K562 (cell line): Measurements from ENCODE around the gene RYR3. TPM values are rescaled to one million over a fixed set of nuclear protein-coding genes. Genes with fewer than 3 reads are reported as not detected.

ENCODE experiments used
- ATAC-seq: fragments of 200-7000 bp; cut with Tn5 transposase; 3 replicates; pipeline ENCODE4 v1.9.1; 2020; ENCODE audit warnings: moderate library complexity
- BruUV-seq: library from RNA; stranded (reverse); fragments of 400-500 nt; replicated peaks from 2 replicates; lab custom pipeline; 2021; lab: Mats Ljungman, UMichigan
- CTCF ChIA-PET: fragments of 300-600 bp; formaldehyde crosslinking; extraction: SDS; loops from one replicate; lab custom pipeline; 2021; ENCODE audit warnings: low intra/inter-chr PET ratio; lab: Yijun Ruan, JAX
- POLR2A ChIA-PET: fragments of 300-600, 350-650 bp; sonication (Branson Sonifier 250); formaldehyde crosslinking; extraction: SDS; loops from one replicate; lab custom pipeline; 2021; ENCODE audit warnings: antibody characterized with exemption, inconsistent platforms; lab: Yijun Ruan, JAX
- DNase-seq, 4 experiments: peaks; one replicate each; pipeline versions ENCODE4 v3.0.0 to v3.0.0-alpha.2; 2011 to 2018; ENCODE audit warnings: low spot score in 3 of 4, mixed read lengths in 3 of 4; ENCODE audit errors: extremely low read depth in 1 of 4
- FAIRE-seq: peaks from 2 replicates; lab custom pipeline; 2011; peaks lifted over from hg19 to GRCh38; lab: Jason Lieb, UNC
- H2AFZ ChIP-seq: 2 replicates; pipeline ENCODE4 v1.6.0; 2011; ENCODE audit warnings: low read depth, low read length, control low read depth, inconsistent platforms
- H3K27ac ChIP-seq: fragments of 200-600 bp; 3 replicates; pipeline ENCODE4 v1.8.0; 2011; ENCODE audit warnings: low read depth, mild to moderate bottlenecking, control low read depth, inconsistent platforms, low read length, moderate library complexity, mixed read lengths; ENCODE audit errors: extremely low read depth
- H3K27me3 ChIP-seq, 2 experiments: fragments of 300-600 bp in 1 of 2; 2 replicates in 1 of 2; 3 replicates in 1 of 2; pipeline versions ENCODE4 v1.6.0 to v1.8.0; 2011; ENCODE audit warnings: inconsistent platforms in 2 of 2, low read length in 2 of 2, mild to moderate bottlenecking in 1 of 2, mixed read lengths in 1 of 2, moderate library complexity in 1 of 2; ENCODE audit not compliant: control insufficient read depth in 2 of 2, insufficient read depth in 2 of 2
- H3K36me3 ChIP-seq: fragments of 300-600 bp; 3 replicates; pipeline ENCODE4 v1.8.0; 2011; ENCODE audit warnings: mild to moderate bottlenecking, low read length, inconsistent platforms; ENCODE audit not compliant: control insufficient read depth, insufficient read depth
- H3K4me1 ChIP-seq, 2 experiments: fragments of 200-600 bp in 1 of 2; replicated peaks in 1 of 2; 2 replicates in 1 of 2; 3 replicates in 1 of 2; pipeline versions ENCODE4 v1.5.1 to v1.8.0; 2011; ENCODE audit warnings: inconsistent platforms in 2 of 2, low read length in 2 of 2, mild to moderate bottlenecking in 1 of 2, mixed read lengths in 1 of 2, moderate library complexity in 1 of 2; ENCODE audit not compliant: control insufficient read depth in 2 of 2, insufficient read depth in 2 of 2
- H3K4me2 ChIP-seq: 2 replicates; pipeline ENCODE4 v1.6.1; 2011; ENCODE audit warnings: low read length, control low read depth, inconsistent platforms, mixed read lengths; ENCODE audit not compliant: insufficient read depth
- H3K4me3 ChIP-seq: fragments of 200-600 bp; sonication (generic), shearing (Covaris generic); 2 replicates; pipeline ENCODE4 v1.5.1; 2016; ENCODE audit warnings: control low read depth, inconsistent platforms
- H3K79me2 ChIP-seq: fragments of 200-600 bp; 3 replicates; pipeline ENCODE4 v1.8.0; 2011; ENCODE audit warnings: low read length, inconsistent platforms; ENCODE audit not compliant: control insufficient read depth, insufficient read depth
- H3K9ac ChIP-seq, 2 experiments: 2 replicates each; pipeline versions ENCODE4 v1.6.0 to v1.6.1; 2011; ENCODE audit warnings: low read depth in 2 of 2, low read length in 2 of 2, control low read depth in 1 of 2, inconsistent platforms in 1 of 2, mild to moderate bottlenecking in 1 of 2, mixed read lengths in 1 of 2; ENCODE audit not compliant: insufficient read depth in 1 of 2
- H3K9me1 ChIP-seq: one replicate; pipeline ENCODE4 v1.6.0; 2011; ENCODE audit warnings: inconsistent platforms, mild to moderate bottlenecking, low read length, moderate library complexity; ENCODE audit not compliant: control insufficient read depth, insufficient read depth
- H3K9me3 ChIP-seq: replicated peaks from 2 replicates; pipeline ENCODE4 v1.5.1; 2011; ENCODE audit warnings: low read depth, low read length, inconsistent platforms; ENCODE audit not compliant: control insufficient read depth, insufficient read depth
- H4K20me1 ChIP-seq: replicated peaks from 2 replicates; pipeline ENCODE4 v1.6.1; 2011; ENCODE audit warnings: low read length, inconsistent platforms, mixed read lengths; ENCODE audit not compliant: control insufficient read depth, insufficient read depth
- BRCA1 ChIP-seq, 2 experiments: fragments of 450-650 bp in 1 of 2; sonication (generic) in 1 of 2; formaldehyde crosslinking in 1 of 2; IDR thresholded peaks; 2 replicates each; pipeline versions ENCODE4 v1.5.0 to v1.6.1; 2017 to 2020; ENCODE audit warnings: mild to moderate bottlenecking in 1 of 2, missing genetic modification reagents in 1 of 2
- CHCHD3 ChIP-seq: fragments of 250-450 bp; sonication (Bioruptor Pico); IDR thresholded peaks from 2 replicates; pipeline ENCODE4 v2.1.2; 2022; ENCODE audit warnings: mild to moderate bottlenecking
- CHD4 ChIP-seq: fragments of 200-600 bp; sonication (generic); IDR thresholded peaks from 3 replicates; pipeline ENCODE4 v1.6.1; 2012; ENCODE audit warnings: low read depth, mild to moderate bottlenecking, mixed read lengths, low read length, inconsistent platforms; ENCODE audit not compliant: insufficient read depth, insufficient replicate concordance, poor library complexity, severe bottlenecking
- DEAF1 ChIP-seq: fragments of 450-650 bp; formaldehyde crosslinking; IDR thresholded peaks from 2 replicates; pipeline ENCODE4 v1.4.0; 2020; ENCODE audit warnings: mild to moderate bottlenecking, moderate library complexity
- GABPB1 ChIP-seq: sonication (generic); formaldehyde crosslinking; IDR thresholded peaks from 2 replicates; pipeline ENCODE4 v1.8.0; 2022; ENCODE audit warnings: mild to moderate bottlenecking, missing genetic modification reagents
- MTA1 ChIP-seq: fragments of 450-650 bp; IDR thresholded peaks from 2 replicates; pipeline ENCODE4 v1.6.1; 2017; ENCODE audit warnings: borderline replicate concordance
- MXI1 ChIP-seq: IDR thresholded peaks from 2 replicates; pipeline ENCODE4 v1.6.1; 2011; ENCODE audit warnings: low read depth, mild to moderate bottlenecking, improper control_type of control experiment, low read length
- ZNF140 ChIP-seq: fragments of 250-450 bp; sonication (Bioruptor Pico); IDR thresholded peaks from 2 replicates; pipeline ENCODE4 v1.8.0; 2021; ENCODE audit warnings: moderate library complexity, mild to moderate bottlenecking, inconsistent platforms
- ZNF280B ChIP-seq: fragments of 250-450 bp; sonication (Bioruptor Pico); IDR thresholded peaks from 2 replicates; pipeline ENCODE4 v1.5.1; 2021; ENCODE audit warnings: mild to moderate bottlenecking
- ZNF518B ChIP-seq: fragments of 250-450 bp; sonication (Bioruptor Pico); IDR thresholded peaks from 2 replicates; pipeline ENCODE4 v1.5.0; 2021; ENCODE audit warnings: mild to moderate bottlenecking, moderate library complexity
- ZNF764 ChIP-seq: fragments of 250-450 bp; sonication (Bioruptor Pico); IDR thresholded peaks from 2 replicates; pipeline ENCODE4 v1.4.0; 2020; ENCODE audit warnings: low read depth, mild to moderate bottlenecking, moderate library complexity
- ZNF778 ChIP-seq: fragments of 450-650 bp; formaldehyde crosslinking; IDR thresholded peaks from 2 replicates; pipeline ENCODE4 v1.4.0; 2020; ENCODE audit warnings: mild to moderate bottlenecking, moderate library complexity
- ZNF780A ChIP-seq: fragments of 250-450 bp; sonication (Bioruptor Pico); IDR thresholded peaks from 2 replicates; pipeline ENCODE4 v1.5.0; 2021; ENCODE audit warnings: mild to moderate bottlenecking
- WGBS: fragments of 100-300 bp; shearing (Covaris generic); methylation state at CpG from one replicate; pipeline ENCODE4 v1.1.6; 2016; ENCODE audit warnings: low coverage, mixed read lengths; ENCODE audit not compliant: insufficient coverage; ENCODE audit errors: missing lambda C conversion rate; 5-methylcytosine and 5-hydroxymethylcytosine counted together
- in situ Hi-C: fragments of 300-500 bp; cut with MboI; formaldehyde crosslinking; loops from 4 replicates; pipeline ENCODE4 v1.15.0; 2018; ENCODE audit warnings: inconsistent platforms, mixed read lengths
- intact Hi-C: fragments of 100-400 bp; cut with micrococcal nuclease; formaldehyde crosslinking; loops from 2 replicates; pipeline ENCODE4 v1.14.2; 2022
- polyA plus RNA-seq, 8 experiments: library from polyadenylated mRNA; depleted of rRNA in 4 of 8; stranded (reverse) in 5 of 8; unstranded in 3 of 8; fragments of >200 nt; fragmentation: Nextera tagmentation in 2 of 8; fragmentation: Illumina TruSeq in 1 of 8; extraction: Ambion mirVana in 2 of 8; extraction: Trizol in 1 of 8; gene quantifications; 2 replicates each; pipeline versions ENCODE4 v1.2.1 to v1.2.3, GENCODE V29; 2011 to 2014; ENCODE audit warnings: inconsistent platforms in 1 of 8, missing spikeins in 1 of 8
- total RNA-seq, 7 experiments: library from RNA; depleted of rRNA in 6 of 7; stranded (reverse); fragments of >200 nt in 6 of 7; fragmentation: Illumina TruSeq in 2 of 7; extraction: Trizol in 2 of 7; gene quantifications; 2 replicates each; pipeline versions ENCODE4 v1.2.1 to v1.2.3, GENCODE V29; 2011 to 2021; ENCODE audit warnings: low replicate concordance in 1 of 7

RYR3 gene
- total and polyA plus RNA-seq, 9 of the 15 experiments (the other 6 are each of a cell fraction or from before 2014, with no cell fraction given), result 0.04 TPM; not detected in 8

GRCh38 chr15:33699145-33699544 lies 388.4 kb downstream of the RYR3 start:
- H2AFZ ChIP-seq, result no peak overlapping the region
- peaks cover 0 to 4% of the 10 kb centered on the region in 2 experiments; a peak in 3 of 5 replicates for H3K27me3 ChIP-seq
- H3K27ac ChIP-seq, result no peak overlapping the region
- H3K9me3 ChIP-seq, result no peaks in the 10 kb centered on the region
- no peak overlapping the region for H3K4me3 ChIP-seq
- H3K4me2 ChIP-seq, result no peak overlapping the region
- FAIRE-seq (no peak), ATAC-seq (no peak), DNase-seq (no peak)
- H3K36me3 ChIP-seq, result no peaks in the 10 kb centered on the region
- H3K4me1 ChIP-seq, result no peaks in the 10 kb centered on the region
- H3K9ac ChIP-seq, result no peak overlapping the region
- no peaks in the 10 kb centered on the region for H4K20me1 ChIP-seq
- intact Hi-C loops, result no loop called here
- H3K9me1 ChIP-seq, result peaks cover 2% of the 10 kb centered on the region
- POLR2A ChIA-PET, result no interaction called here
- no TSS peak for BruUV-seq
- in situ Hi-C loops, result loop anchor here (5.0 kb wide), 1 partner anchor 407 kb away; no protein-coding TSS in a partner anchor
- CTCF ChIA-PET, result interaction anchor here (1.5 kb wide), 1 partner anchor 406 kb away, joined by 8 read pairs; no protein-coding TSS in a partner anchor
- WGBS, result 0% methylated on average over 2 of the region's 2 CpGs
- H3K79me2 ChIP-seq, result no peaks in the 10 kb centered on the region
- TF ChIP-seq ZNF140 (CRISPR knock-in tag), result no peak
- no peak for TF ChIP-seq ZNF518B (CRISPR knock-in tag)
- TF ChIP-seq BRCA1 (IDR thresholded peaks at IDR 0.05), result no peak
- no peak for TF ChIP-seq BRCA1 (CRISPR knock-in tag; IDR thresholded peaks at IDR 0.05)
- no peak for TF ChIP-seq ZNF780A (CRISPR knock-in tag)
- no peak for TF ChIP-seq DEAF1 (CRISPR knock-in tag)
- TF ChIP-seq ZNF778 (CRISPR knock-in tag), result no peak
- no peak for TF ChIP-seq ZNF280B
- no peak for TF ChIP-seq CHD4
- TF ChIP-seq MTA1, result no peak
- TF ChIP-seq CHCHD3, result no peak
- no peak for TF ChIP-seq MXI1
- TF ChIP-seq GABPB1 (CRISPR knock-in tag), result no peak
- no peak for TF ChIP-seq ZNF764
